SK-N-SH treated with all-trans-retinoic acid at 6 μM for 48 hours (cell line): ENCODE measurements around the gene KCNMA1.
A peak's percentile ranks its signal among the peaks of the same experiment; 100 is the strongest.

Experiments
- ATAC-seq: fragments of 200-7000 bp; cut with Tn5 transposase; 3 replicates; pipeline ENCODE4 v1.9.1; 2020; ENCODE audit warnings: mild to moderate bottlenecking, moderate library complexity
- BACH2 ChIP-seq: fragments of 250-450 bp; sonication (Bioruptor Pico); IDR thresholded peaks from 2 replicates; pipeline ENCODE4 v1.9.0; 2021; ENCODE audit warnings: mild to moderate bottlenecking, borderline replicate concordance
- CSDC2 ChIP-seq: fragments of 250-450 bp; sonication (Bioruptor Pico); IDR thresholded peaks from 2 replicates; pipeline ENCODE4 v1.5.0; 2020; ENCODE audit warnings: mild to moderate bottlenecking, moderate library complexity
- ESRRG ChIP-seq: fragments of 250-450 bp; sonication (Bioruptor Pico); IDR thresholded peaks from 2 replicates; pipeline ENCODE4 v1.6.1; 2021; ENCODE audit warnings: mild to moderate bottlenecking
- GLIS3 ChIP-seq: fragments of 250-450 bp; sonication (Bioruptor Pico); IDR thresholded peaks from 2 replicates; pipeline ENCODE4 v1.5.0; 2020; ENCODE audit warnings: mild to moderate bottlenecking, moderate library complexity
- ISL1 ChIP-seq: fragments of 250-450 bp; sonication (Bioruptor Pico); IDR thresholded peaks from 2 replicates; pipeline ENCODE4 v2.1.2; 2022; ENCODE audit warnings: mild to moderate bottlenecking, moderate library complexity
- OSR1 ChIP-seq: fragments of 250-450 bp; sonication (Bioruptor Pico); IDR thresholded peaks from 2 replicates; pipeline ENCODE4 v1.8.0; 2022; ENCODE audit warnings: moderate library complexity, mild to moderate bottlenecking, inconsistent platforms
- PPARA ChIP-seq: fragments of 250-450 bp; sonication (Bioruptor Pico); IDR thresholded peaks from 2 replicates; pipeline ENCODE4 v1.5.0; 2020; ENCODE audit warnings: mild to moderate bottlenecking, borderline replicate concordance
- RARB ChIP-seq: fragments of 250-450 bp; sonication (Bioruptor Pico); IDR thresholded peaks from 2 replicates; pipeline ENCODE4 v1.8.0; 2021; ENCODE audit warnings: mild to moderate bottlenecking, moderate library complexity
- TCF4 ChIP-seq: fragments of 250-450 bp; sonication (Bioruptor Pico); IDR thresholded peaks from 2 replicates; pipeline ENCODE4 v1.8.0; 2021; ENCODE audit warnings: mild to moderate bottlenecking, moderate library complexity, borderline replicate concordance
- ZFP3 ChIP-seq: fragments of 250-450 bp; sonication (Bioruptor Pico); IDR thresholded peaks from 2 replicates; pipeline ENCODE4 v1.5.0; 2020; ENCODE audit warnings: mild to moderate bottlenecking, moderate library complexity
- ZFP30 ChIP-seq: fragments of 450-650 bp; formaldehyde crosslinking; IDR thresholded peaks from 2 replicates; pipeline ENCODE4 v1.5.0; 2022; ENCODE audit warnings: mild to moderate bottlenecking, moderate library complexity
- ZNF565 ChIP-seq: fragments of 450-650 bp; formaldehyde crosslinking; conservative IDR thresholded peaks from 2 replicates; pipeline ENCODE4 v1.5.0; 2020; ENCODE audit warnings: low read depth, mild to moderate bottlenecking, moderate library complexity
- ZNF8 ChIP-seq: fragments of 450-650 bp; formaldehyde crosslinking; IDR thresholded peaks from 2 replicates; pipeline ENCODE4 v1.5.0; 2020; ENCODE audit warnings: mild to moderate bottlenecking, moderate library complexity
- TF ChIP-seq, protein P1 (sequence below): fragments of 250-450 bp; sonication (Bioruptor Pico); IDR thresholded peaks from 2 replicates; pipeline ENCODE4 v1.5.0; 2020; ENCODE audit warnings: mild to moderate bottlenecking, moderate library complexity
- TF ChIP-seq, protein P2 (sequence below): fragments of 250-450 bp; sonication (Bioruptor Pico); IDR thresholded peaks from 2 replicates; pipeline ENCODE4 v1.5.1; 2020; ENCODE audit warnings: low read depth, mild to moderate bottlenecking, moderate library complexity
- TF ChIP-seq, protein P3 (sequence below): fragments of 250-450 bp; sonication (Bioruptor Pico); IDR thresholded peaks from 2 replicates; pipeline ENCODE4 v1.8.0; 2020; ENCODE audit warnings: mild to moderate bottlenecking, moderate library complexity, borderline replicate concordance

KCNMA1 gene

DNA sequence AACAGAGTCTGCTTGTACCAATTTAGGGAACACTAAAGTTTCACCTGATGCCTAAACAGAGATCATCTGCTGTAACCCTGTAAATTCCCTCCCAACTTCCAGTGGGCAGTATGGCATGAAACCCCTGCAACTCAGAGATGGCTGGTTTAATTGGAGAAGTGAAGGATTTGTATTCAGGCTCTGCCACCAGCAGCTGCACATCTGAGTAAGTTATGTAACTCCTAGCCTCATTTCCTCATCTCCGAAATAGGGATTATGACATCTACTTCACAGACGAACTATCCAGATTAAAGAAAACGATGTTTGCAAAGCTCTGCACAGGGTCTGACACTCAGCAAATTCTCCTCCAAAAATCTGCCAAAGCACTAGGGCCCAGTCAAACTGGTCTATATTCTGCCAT, 493.0 kb downstream of the KCNMA1 start:
- no peak for ATAC-seq
- TF ChIP-seq PPARA (CRISPR knock-in tag) (no peak), TCF4 (CRISPR knock-in tag) (no peak), CSDC2 (CRISPR knock-in tag) (no peak), RARB (CRISPR knock-in tag) (no peak), ZFP30 (CRISPR knock-in tag) (no peak), BACH2 (CRISPR knock-in tag) (no peak), OSR1 (CRISPR knock-in tag) (no peak), ZFP3 (CRISPR knock-in tag) (no peak), ESRRG (no peak)
- TF ChIP-seq, protein P1, sequence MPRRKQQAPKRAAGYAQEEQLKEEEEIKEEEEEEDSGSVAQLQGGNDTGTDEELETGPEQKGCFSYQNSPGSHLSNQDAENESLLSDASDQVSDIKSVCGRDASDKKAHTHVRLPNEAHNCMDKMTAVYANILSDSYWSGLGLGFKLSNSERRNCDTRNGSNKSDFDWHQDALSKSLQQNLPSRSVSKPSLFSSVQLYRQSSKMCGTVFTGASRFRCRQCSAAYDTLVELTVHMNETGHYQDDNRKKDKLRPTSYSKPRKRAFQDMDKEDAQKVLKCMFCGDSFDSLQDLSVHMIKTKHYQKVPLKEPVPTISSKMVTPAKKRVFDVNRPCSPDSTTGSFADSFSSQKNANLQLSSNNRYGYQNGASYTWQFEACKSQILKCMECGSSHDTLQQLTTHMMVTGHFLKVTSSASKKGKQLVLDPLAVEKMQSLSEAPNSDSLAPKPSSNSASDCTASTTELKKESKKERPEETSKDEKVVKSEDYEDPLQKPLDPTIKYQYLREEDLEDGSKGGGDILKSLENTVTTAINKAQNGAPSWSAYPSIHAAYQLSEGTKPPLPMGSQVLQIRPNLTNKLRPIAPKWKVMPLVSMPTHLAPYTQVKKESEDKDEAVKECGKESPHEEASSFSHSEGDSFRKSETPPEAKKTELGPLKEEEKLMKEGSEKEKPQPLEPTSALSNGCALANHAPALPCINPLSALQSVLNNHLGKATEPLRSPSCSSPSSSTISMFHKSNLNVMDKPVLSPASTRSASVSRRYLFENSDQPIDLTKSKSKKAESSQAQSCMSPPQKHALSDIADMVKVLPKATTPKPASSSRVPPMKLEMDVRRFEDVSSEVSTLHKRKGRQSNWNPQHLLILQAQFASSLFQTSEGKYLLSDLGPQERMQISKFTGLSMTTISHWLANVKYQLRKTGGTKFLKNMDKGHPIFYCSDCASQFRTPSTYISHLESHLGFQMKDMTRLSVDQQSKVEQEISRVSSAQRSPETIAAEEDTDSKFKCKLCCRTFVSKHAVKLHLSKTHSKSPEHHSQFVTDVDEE (CRISPR knock-in tag): no peak
- TF ChIP-seq, protein P2, sequence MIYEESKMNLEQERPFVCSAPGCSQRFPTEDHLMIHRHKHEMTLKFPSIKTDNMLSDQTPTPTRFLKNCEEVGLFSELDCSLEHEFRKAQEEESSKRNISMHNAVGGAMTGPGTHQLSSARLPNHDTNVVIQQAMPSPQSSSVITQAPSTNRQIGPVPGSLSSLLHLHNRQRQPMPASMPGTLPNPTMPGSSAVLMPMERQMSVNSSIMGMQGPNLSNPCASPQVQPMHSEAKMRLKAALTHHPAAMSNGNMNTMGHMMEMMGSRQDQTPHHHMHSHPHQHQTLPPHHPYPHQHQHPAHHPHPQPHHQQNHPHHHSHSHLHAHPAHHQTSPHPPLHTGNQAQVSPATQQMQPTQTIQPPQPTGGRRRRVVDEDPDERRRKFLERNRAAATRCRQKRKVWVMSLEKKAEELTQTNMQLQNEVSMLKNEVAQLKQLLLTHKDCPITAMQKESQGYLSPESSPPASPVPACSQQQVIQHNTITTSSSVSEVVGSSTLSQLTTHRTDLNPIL (CRISPR knock-in tag): no peak

DNA sequence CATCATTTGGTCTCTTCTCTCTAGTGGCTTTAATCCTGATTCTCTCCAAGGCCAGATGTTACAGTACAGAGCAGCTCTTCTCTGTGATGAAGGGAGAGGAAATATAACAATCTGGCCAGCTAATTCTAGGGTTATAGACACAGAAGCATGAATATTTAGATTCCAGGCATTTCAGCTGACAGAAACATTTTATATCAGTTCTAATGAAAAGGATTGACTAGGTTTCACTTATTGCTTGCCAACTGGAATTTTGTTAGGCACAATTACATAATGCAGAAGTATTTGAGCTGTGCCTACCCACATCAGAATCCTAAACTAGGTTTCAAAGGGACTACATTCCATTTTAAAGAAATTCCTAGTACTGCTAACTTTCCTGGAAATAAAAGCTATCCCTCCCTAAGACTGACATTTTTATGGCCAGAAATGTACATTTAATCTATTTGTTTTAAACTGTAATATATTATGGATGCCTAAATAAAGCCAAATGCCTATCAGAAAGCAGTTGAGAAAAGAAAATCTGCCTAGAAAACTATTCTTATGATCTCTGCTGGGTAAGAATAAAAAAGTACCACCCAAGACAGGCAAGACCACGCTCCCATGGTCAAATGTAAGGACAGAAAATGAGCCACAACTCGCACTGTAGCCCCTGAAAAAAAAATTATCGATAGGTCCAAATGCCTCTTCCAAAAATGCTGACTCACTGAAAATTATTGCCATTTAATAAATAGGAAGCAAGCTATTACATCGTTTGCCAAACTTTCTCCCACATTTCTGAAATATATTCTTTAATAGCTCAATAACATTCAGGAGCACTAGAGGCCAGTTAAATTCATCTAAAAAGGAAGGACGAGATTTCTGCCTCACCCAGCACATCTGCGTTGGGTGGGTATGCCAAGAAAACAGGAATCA, 498.1 kb downstream of the KCNMA1 start:
- ATAC-seq: peak; percentile 71
- TF ChIP-seq ZNF565 (CRISPR knock-in tag): no peak
- peak; percentile 43; the same call in 1 of the 2 replicates for TF ChIP-seq ISL1 (CRISPR knock-in tag)

DNA sequence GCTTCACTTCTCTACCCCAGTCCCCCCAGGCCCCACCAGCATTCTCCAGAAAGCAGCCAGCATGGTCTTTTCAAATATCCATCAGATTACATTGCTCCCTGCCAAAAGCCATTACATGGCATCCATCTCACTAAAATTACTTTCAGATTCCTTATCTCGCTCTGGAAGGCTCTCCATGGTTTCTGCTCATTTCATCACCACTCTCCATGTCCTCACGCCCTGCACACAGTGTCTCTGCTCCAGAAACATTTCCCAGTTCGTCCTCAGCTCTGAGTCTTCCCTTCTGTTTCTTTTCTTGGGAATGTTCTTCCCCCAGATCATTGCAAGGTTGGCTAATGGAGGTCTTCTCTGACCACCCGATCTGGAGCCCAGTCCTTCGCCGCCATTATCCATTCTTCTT, 499.1 kb downstream of the KCNMA1 start:
- TF ChIP-seq ZFP30 (CRISPR knock-in tag) (no peak), ISL1 (CRISPR knock-in tag) (peak; percentile 13; the same call in 1 of the 2 replicates)
- peak; percentile 20; the same call in 2 of the 3 replicates for ATAC-seq

DNA sequence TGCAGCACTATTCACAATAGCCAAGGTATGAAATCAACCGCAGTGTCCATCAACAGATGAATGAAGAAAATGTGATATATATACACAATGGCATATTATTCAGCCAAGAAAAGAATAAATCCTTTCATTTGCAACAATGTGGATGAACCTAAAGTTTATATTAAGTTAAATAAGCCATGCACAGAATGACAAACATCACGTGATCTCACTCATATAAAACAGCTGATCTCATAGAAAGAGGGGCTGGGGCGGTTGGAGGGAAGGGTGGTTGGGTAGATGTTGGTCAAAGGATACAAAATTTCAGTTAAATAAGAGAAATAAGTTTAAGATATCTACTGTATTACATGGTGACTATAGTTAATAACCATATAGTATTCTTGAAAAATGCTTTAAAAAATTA, 502.1 kb downstream of the KCNMA1 start:
- ATAC-seq: no peak
- TF ChIP-seq, protein P1 (CRISPR knock-in tag): no peak
- TF ChIP-seq ZFP3 (CRISPR knock-in tag) (no peak), GLIS3 (CRISPR knock-in tag) (no peak), CSDC2 (CRISPR knock-in tag) (no peak), OSR1 (CRISPR knock-in tag) (no peak), ZNF565 (CRISPR knock-in tag) (no peak), ZNF8 (no peak), PPARA (CRISPR knock-in tag) (no peak)
- TF ChIP-seq, protein P3, sequence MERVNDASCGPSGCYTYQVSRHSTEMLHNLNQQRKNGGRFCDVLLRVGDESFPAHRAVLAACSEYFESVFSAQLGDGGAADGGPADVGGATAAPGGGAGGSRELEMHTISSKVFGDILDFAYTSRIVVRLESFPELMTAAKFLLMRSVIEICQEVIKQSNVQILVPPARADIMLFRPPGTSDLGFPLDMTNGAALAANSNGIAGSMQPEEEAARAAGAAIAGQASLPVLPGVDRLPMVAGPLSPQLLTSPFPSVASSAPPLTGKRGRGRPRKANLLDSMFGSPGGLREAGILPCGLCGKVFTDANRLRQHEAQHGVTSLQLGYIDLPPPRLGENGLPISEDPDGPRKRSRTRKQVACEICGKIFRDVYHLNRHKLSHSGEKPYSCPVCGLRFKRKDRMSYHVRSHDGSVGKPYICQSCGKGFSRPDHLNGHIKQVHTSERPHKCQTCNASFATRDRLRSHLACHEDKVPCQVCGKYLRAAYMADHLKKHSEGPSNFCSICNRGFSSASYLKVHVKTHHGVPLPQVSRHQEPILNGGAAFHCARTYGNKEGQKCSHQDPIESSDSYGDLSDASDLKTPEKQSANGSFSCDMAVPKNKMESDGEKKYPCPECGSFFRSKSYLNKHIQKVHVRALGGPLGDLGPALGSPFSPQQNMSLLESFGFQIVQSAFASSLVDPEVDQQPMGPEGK (CRISPR knock-in tag): no peak
- TF ChIP-seq, protein P2 (CRISPR knock-in tag): no peak
